HepG2 (cell line): ENCODE measurements around the gene MYO10.

ENCODE experiments used
- ELF3 ChIP-seq: IDR thresholded peaks from 2 replicates; pipeline ENCODE4 v1.6.1; 2016; ENCODE audit warnings: missing genetic modification reagents, missing compliant biosample characterization
- JUND ChIP-seq: sonication (generic); formaldehyde crosslinking; IDR thresholded peaks from 2 replicates; pipeline ENCODE4 v1.8.0; 2022; ENCODE audit warnings: mild to moderate bottlenecking, missing genetic modification reagents
- LRRFIP1 ChIP-seq: sonication (generic); formaldehyde crosslinking; conservative IDR thresholded peaks from 2 replicates; pipeline ENCODE4 v1.4.0; 2020; ENCODE audit warnings: missing genetic modification reagents
- USF2 ChIP-seq, 2 experiments: sonication (generic) in 1 of 2; formaldehyde crosslinking in 1 of 2; IDR thresholded peaks; 2 replicates each; pipeline versions ENCODE4 v1.5.1 to v1.6.1; 2011 to 2020; ENCODE audit warnings: borderline replicate concordance in 1 of 2, low read depth in 1 of 2, low read length in 1 of 2, mild to moderate bottlenecking in 1 of 2, missing genetic modification reagents in 1 of 2, moderate library complexity in 1 of 2
- ZNF460 ChIP-seq: sonication (generic); formaldehyde crosslinking; IDR thresholded peaks from 2 replicates; pipeline ENCODE4 v1.5.1; 2020; ENCODE audit warnings: missing genetic modification reagents, mild to moderate bottlenecking, borderline replicate concordance
- TF ChIP-seq, protein P1 (sequence below), 2 experiments: fragments of 450-650 bp in 1 of 2; sonication (generic) in 1 of 2; formaldehyde crosslinking in 1 of 2; IDR thresholded peaks; 2 replicates each; pipeline versions ENCODE4 v1.6.1 to v1.8.0; 2016 to 2022; ENCODE audit warnings: antibody characterized with exemption in 1 of 2, mild to moderate bottlenecking in 1 of 2, missing genetic modification reagents in 1 of 2
- TF ChIP-seq, protein P2 (sequence below): sonication (generic); formaldehyde crosslinking; IDR thresholded peaks from 2 replicates; pipeline ENCODE4 v1.5.1; 2020; ENCODE audit warnings: mild to moderate bottlenecking, missing genetic modification reagents

DNA sequence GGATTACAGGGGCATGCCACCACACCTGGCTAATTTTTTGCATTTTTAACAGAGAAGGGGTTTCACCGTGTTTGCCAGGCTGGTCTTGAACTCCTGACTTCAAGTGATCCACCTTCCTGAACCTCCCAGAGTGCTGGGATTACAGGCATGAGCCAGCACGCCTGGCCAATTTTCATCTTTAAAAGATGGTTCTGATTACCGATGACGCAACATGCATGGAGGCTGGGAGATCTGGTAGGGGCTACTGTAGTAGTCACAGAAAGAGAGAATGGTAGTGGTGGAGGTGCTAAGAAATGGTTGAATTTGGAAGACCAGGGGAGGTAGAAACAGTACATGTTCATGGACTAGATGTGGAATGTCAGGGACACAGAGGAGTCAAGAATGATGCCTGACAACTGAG is 296.9 kb downstream of the MYO10 start:
- TF ChIP-seq, protein P1, sequence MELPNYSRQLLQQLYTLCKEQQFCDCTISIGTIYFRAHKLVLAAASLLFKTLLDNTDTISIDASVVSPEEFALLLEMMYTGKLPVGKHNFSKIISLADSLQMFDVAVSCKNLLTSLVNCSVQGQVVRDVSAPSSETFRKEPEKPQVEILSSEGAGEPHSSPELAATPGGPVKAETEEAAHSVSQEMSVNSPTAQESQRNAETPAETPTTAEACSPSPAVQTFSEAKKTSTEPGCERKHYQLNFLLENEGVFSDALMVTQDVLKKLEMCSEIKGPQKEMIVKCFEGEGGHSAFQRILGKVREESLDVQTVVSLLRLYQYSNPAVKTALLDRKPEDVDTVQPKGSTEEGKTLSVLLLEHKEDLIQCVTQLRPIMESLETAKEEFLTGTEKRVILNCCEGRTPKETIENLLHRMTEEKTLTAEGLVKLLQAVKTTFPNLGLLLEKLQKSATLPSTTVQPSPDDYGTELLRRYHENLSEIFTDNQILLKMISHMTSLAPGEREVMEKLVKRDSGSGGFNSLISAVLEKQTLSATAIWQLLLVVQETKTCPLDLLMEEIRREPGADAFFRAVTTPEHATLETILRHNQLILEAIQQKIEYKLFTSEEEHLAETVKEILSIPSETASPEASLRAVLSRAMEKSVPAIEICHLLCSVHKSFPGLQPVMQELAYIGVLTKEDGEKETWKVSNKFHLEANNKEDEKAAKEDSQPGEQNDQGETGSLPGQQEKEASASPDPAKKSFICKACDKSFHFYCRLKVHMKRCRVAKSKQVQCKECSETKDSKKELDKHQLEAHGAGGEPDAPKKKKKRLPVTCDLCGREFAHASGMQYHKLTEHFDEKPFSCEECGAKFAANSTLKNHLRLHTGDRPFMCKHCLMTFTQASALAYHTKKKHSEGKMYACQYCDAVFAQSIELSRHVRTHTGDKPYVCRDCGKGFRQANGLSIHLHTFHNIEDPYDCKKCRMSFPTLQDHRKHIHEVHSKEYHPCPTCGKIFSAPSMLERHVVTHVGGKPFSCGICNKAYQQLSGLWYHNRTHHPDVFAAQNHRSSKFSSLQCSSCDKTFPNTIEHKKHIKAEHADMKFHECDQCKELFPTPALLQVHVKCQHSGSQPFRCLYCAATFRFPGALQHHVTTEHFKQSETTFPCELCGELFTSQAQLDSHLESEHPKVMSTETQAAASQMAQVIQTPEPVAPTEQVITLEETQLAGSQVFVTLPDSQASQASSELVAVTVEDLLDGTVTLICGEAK (IDR thresholded peaks at IDR 0.05): no peak
- TF ChIP-seq, protein P1 (CRISPR knock-in tag; IDR thresholded peaks at IDR 0.05): no peak
- TF ChIP-seq LRRFIP1 (no peak), ZNF460 (CRISPR knock-in tag) (no peak), ELF3 (CRISPR knock-in tag) (no peak), JUND (no peak), USF2 (IDR thresholded peaks at IDR 0.05; ENCODE audit: low read depth, low read length) (no peak), USF2 (CRISPR knock-in tag; IDR thresholded peaks at IDR 0.05; ENCODE audit: borderline replicate concordance) (no peak)
- TF ChIP-seq, protein P2, sequence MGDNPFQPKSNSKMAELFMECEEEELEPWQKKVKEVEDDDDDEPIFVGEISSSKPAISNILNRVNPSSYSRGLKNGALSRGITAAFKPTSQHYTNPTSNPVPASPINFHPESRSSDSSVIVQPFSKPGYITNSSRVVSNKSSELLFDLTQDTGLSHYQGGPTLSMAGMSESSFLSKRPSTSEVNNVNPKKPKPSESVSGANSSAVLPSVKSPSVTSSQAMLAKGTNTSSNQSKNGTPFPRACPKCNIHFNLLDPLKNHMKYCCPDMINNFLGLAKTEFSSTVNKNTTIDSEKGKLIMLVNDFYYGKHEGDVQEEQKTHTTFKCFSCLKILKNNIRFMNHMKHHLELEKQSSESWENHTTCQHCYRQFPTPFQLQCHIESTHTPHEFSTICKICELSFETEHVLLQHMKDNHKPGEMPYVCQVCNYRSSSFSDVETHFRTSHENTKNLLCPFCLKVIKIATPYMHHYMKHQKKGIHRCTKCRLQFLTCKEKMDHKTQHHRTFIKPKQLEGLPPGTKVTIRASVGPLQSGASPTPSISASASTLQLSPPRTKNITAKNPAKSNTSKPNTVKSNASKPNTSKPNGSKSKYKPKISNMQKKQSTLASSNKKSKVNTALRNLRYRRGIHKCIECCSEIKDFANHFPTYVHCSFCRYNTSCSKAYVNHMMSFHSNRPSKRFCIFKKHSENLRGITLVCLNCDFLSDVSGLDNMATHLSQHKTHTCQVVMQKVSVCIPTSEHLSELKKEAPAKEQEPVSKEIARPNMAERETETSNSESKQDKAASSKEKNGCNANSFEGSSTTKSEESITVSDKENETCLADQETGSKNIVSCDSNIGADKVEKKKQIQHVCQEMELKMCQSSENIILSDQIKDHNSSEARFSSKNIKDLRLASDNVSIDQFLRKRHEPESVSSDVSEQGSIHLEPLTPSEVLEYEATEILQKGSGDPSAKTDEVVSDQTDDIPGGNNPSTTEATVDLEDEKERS: no peak
